ENCODE results near the gene PLCH1. TPM values are rescaled to one million over a fixed set of nuclear protein-coding genes. Genes with fewer than 3 reads are reported as not detected.

PLCH1 gene
- total RNA-seq, 1 donor: 11.7 TPM

DNA sequence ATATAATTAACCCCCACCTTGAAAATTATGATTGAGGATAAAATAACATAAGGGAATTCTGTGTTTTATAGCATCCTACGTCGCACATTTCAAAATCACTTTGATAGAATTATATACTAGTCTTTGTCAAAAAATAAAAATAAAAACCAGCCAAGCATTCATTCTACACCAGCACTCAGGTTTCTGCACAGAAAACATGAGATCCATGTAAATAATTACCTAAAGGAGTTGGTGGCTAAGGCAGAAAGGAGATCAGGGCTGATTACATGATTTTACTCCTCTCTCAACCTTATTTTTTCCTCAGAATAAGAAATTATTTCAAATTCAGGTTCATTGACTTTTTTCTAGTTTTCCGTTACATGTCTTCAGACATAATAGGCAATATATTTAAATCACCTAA, 194.5 kb downstream of the PLCH1 start:
- TF ChIP-seq CTCF (IDR thresholded peaks at IDR 0.05; ENCODE audit: insufficient read depth, low read depth, low read length): no peak
- DNase-seq (ENCODE audit: low read depth): no peak
- no peak overlapping the region for H3K4me3 ChIP-seq (ENCODE audit: low read depth, low read length)

GRCh38 chr3:155549087-155549486, 195.8 kb downstream of the PLCH1 start:
- no peak for DNase-seq (ENCODE audit: low read depth)
- no peak for TF ChIP-seq CTCF (IDR thresholded peaks at IDR 0.05; ENCODE audit: insufficient read depth, low read depth, low read length)
- no peak overlapping the region for H3K4me3 ChIP-seq (ENCODE audit: low read depth, low read length)

DNA sequence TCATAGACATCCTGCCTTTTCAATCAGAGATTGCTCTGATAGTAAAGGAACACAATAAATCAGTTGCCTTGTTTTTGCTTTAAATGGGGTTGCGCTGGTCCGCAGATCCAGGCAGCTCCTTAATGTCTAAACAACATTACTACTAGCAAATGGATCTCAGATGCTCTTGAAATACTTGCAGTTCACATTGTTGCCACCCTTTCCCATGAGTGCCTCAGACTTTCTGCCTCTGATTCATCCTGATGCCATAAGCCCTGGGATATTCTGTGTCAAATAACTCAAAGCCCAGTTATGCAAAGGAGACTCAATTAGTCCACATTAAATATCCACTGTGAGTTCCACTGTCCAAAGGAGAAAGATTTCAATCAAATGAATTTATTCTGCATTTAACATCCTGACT, 196.7 kb downstream of the PLCH1 start:
- DNase-seq (ENCODE audit: low read depth): peak; percentile 21
- no peak overlapping the region for H3K4me3 ChIP-seq (ENCODE audit: low read depth, low read length)
- TF ChIP-seq CTCF (IDR thresholded peaks at IDR 0.05; ENCODE audit: insufficient read depth, low read depth, low read length): no peak

GRCh38 chr3:155535098-155535497, 209.8 kb downstream of the PLCH1 start:
- no peak for DNase-seq (ENCODE audit: low read depth)
- no peak for TF ChIP-seq CTCF (IDR thresholded peaks at IDR 0.05; ENCODE audit: insufficient read depth, low read depth, low read length)
- no peak overlapping the region for H3K4me3 ChIP-seq (ENCODE audit: low read depth, low read length)

GRCh38 chr3:155528579-155528978, 216.3 kb downstream of the PLCH1 start:
- TF ChIP-seq CTCF (IDR thresholded peaks at IDR 0.05; ENCODE audit: insufficient read depth, low read depth, low read length): no peak
- DNase-seq (ENCODE audit: low read depth): no peak
- H3K4me3 ChIP-seq (ENCODE audit: low read depth, low read length): no peak overlapping the region

DNA sequence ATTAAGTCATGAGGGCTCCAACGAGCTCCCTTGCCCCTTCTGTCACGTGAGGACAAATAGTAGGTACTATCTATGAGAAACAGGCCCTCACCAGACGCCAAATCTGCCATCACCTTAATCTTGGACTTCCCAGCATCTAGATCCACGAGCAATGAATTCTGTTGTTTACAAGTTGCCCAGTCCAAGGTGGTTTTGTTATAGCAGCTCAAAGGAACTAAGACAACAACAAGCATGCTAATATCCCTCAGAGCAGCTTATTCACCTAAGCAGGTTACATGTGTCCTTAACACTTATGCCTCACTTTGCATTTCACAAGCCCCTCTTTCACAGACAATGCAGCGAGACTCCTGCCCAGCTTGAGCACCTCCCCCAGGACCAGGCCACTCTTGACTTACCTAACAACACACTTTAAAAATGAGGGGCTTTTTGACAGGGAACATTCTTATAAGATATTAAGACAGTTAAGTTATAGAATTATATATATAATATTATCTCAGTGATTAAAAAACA, 219.5 kb downstream of the PLCH1 start:
- H3K4me3 ChIP-seq (ENCODE audit: low read depth, low read length): no peak overlapping the region
- no peak for TF ChIP-seq CTCF (IDR thresholded peaks at IDR 0.05; ENCODE audit: insufficient read depth, low read depth, low read length)

GRCh38 chr3:155520463-155520862, 224.4 kb downstream of the PLCH1 start:
- no peak for DNase-seq (ENCODE audit: low read depth)
- no peak for TF ChIP-seq CTCF (IDR thresholded peaks at IDR 0.05; ENCODE audit: insufficient read depth, low read depth, low read length)
- no peak overlapping the region for H3K4me3 ChIP-seq (ENCODE audit: low read depth, low read length)

More for the DNA sequence above, 219.5 kb downstream of the PLCH1 start:
- no peak for DNase-seq (ENCODE audit: low read depth)
